AG08395 (cell line): Measurements from ENCODE around the gene MYO7A.

Experiments
- DNase-seq: peaks from one replicate; pipeline ENCODE4 v3.0.0; 2012; ENCODE audit warnings: mixed read lengths, low spot score

The MYO7A gene

GRCh38 chr11:77213589-77214428, 85.8 kb downstream of the MYO7A start:
- no peak for DNase-seq

GRCh38 chr11:77214557-77214956, 86.5 kb downstream of the MYO7A start:
- no peak for DNase-seq

DNA sequence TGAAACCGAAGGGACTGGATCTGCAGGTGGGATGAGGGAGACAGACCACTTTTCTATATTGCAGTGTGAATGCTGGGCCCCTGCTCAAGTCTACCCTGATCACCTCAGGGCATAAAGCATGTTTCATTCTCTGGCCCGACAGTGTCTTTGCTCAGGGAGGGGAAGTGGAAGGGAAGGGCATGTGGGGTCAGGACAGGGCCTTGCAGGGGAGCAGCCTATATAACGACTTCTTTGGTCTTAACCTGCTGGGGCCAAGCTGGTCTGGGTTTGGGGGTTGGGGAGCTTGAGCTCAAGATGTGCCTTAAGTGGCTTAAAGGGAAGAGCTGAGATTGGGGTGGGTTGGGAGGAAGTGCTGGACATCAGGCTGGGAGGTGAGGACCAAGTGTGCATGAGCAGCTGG, 87.1 kb downstream of the MYO7A start:
- DNase-seq, result no peak

- DNase-seq, result no peak
These were observed 89.1 kb downstream of the MYO7A start for GRCh38 chr11:77217156-77217555.

DNA sequence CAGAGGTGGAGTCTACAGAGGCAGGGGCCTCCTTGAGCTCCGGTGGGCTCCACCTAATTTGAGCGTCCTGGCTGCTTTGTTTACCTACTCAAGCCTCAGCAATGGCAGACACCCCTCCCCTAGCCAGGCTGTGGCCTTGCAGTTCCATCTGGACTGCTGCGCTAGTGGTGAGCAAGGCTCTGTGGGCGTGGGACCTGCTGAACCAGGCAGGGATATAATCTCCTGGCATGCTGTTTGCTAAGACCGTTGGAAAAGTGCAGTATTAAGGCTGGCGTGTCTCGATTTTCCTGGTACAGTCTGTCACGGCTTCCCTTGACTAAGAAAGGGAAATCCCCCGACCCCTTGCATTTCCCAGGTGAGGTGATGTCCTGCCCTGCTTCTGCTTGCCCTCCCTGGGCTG, 95.8 kb downstream of the MYO7A start:
- DNase-seq, result no peak

DNA sequence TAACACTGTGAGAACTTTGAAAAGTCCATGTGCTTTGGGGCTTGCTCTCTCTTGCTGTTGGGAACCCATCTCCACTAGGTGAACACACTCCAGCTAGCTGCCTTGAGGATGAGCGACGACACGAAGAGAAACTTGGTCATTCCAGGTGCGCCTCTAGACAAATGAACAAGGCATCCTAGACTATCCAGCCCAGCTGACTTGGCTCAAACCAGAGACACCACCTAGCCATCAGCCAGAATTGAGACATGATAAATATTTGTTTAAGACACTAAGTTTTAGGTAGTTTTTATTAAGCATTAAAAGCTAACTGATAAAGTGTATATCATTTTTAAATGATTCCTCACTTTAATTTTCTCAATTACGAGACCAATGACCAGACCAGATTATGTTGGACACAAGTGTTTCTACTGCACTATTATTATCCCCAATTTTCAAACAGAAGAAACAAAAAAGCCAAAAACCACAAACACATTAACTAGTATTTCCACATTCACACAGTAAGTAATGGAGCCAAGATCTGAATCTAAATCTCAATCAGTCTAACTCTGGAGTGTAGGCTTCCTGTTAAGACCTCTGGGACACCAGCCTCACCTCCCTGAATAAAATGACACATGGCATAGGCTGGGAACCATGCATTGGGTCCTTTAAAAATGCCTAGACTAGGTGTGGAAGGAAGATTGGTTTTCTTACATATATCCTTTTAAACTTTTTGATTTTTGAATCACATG, 103.0 kb downstream of the MYO7A start:
- DNase-seq, result no peak

DNA sequence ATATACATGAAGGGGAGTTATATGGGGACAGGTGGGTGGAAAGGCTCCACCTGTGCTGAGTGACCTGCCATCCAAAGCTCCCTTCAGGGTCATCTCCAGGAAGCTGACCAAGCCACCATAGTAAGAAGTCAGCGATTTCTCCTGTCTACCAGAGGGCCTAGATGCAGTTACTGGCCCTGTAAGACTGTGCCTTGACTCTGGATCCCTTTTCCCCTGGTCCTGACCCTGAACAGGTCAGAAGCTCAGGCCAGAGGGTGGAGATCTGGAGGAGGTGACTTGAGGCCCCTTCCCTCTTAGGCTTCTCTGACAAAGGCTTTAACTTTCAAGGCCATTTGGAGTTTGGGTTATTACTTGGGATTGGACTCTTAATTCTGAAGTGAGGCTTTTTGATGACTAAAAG, 103.8 kb downstream of the MYO7A start:
- DNase-seq, result no peak

GRCh38 chr11:77232242-77232641, 104.2 kb downstream of the MYO7A start:
- no peak for DNase-seq

DNA sequence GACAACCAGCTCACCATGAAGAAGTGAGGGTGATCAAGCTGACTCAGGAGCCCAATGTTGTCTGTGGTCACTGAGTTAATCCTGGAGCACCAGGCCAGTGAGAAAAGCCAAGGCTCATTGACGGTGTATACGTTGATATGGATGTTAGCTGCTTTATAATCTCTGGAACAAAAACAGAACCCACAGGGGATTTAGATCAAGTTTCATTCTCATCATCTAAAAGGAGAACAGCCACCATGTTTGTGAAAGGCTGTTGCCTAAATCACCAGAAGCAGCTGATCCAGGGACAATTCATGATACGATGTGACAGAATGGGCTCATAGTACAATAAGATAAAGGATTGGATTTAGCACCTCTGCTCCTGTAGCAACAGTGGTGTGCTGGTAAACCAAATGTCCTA, 105.0 kb downstream of the MYO7A start:
- no peak for DNase-seq

- no peak for DNase-seq
These were observed 108.9 kb downstream of the MYO7A start for GRCh38 chr11:77236901-77237300.

GRCh38 chr11:77244277-77245027, 116.4 kb downstream of the MYO7A start:
- peak; percentile 79 for DNase-seq

DNA sequence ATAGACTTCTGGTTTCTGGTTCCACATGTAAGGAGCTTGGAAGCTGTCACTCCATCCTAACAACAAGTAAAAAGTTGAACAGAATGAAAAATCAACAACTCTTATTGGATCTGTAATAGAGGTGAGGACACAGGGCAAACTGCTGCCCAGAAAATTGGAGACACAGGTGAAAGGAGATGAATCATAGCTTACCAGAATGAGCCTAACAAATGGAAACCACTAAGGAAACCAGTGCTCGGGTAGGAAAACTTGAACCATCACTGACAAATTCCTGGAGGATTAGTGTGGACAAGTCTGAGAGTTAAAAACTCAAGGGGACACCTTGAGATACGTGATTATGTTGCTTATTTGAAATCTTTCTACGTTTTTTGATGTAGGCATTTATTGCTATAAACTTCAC, 121.4 kb downstream of the MYO7A start:
- no peak for DNase-seq

DNA sequence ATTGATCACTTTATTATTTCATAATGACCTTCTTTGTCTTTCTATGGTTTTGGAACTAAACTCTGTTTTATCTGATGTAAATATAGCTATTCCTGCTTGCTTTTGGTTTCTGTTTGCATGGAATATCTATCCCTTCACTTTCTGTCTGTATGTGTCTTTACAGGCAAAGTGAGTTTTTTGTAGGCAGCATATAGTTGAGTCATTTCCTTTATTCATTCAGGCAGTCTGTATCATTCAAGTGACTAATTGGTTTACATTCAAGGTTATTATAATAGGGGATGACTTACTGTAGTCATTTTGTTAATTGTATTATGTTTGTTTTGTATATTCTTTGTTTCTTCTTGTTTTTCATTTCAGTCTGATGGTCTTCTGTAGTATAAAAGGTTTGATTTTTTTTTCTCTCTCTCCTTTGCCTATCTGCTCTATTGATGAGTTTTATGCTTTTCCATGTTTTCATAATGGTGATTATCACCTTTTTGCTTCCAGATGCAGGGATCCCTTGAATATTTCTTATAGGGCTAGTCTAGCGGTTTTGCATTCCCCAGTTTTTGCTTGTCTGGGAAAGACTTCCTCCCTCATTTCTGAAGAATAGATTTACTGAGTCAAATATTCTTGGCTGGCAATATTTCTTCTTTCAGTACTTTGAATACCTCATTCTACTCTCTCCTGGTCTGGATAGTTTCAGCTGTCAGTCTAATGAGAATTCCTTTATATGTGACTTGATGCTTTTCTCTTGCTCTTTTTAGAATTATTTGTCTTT, 123.0 kb downstream of the MYO7A start:
- no peak for DNase-seq

GRCh38 chr11:77252555-77253270, 124.7 kb downstream of the MYO7A start:
- DNase-seq, result no peak

- DNase-seq, result no peak
These were observed 125.6 kb downstream of the MYO7A start for GRCh38 chr11:77253690-77254089.

DNA sequence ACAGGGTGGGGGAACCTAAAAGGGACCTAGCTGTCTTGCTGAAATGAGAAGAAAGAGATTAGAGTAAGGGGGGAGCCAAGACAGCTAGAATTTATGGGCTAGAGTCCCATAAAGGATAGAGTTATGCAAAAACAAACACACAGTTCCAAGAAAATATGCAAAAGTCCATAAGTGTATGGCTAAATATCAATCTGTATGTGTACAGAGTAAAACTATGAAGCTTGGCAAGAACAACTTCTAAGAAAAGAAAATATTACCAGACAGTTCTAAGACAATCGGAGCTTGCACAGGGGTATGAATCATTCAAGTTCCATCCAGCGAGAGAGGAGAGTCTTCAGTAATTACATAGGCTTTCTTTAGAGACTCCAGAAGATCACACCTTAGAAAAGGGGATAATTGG, 131.6 kb downstream of the MYO7A start:
- DNase-seq, result no peak

- DNase-seq, result no peak
These were observed 134.8 kb downstream of the MYO7A start for GRCh38 chr11:77262803-77263202.
